H54 (cell line): ENCODE measurements around the gene CISD3.

Experiments
- DNase-seq: peaks from one replicate; pipeline ENCODE4 v3.0.0; 2011; ENCODE audit warnings: low spot score, mixed read lengths; ENCODE audit not compliant: insufficient read length
- FAIRE-seq: peaks from 3 replicates; lab custom pipeline; 2011; peaks lifted over from hg19 to GRCh38; lab: Jason Lieb, UNC
- POLR2A ChIP-seq: IDR thresholded peaks from 2 replicates; pipeline ENCODE4 v1.6.1; 2011; ENCODE audit warnings: low read depth, mild to moderate bottlenecking, low read length

Gene CISD3

DNA sequence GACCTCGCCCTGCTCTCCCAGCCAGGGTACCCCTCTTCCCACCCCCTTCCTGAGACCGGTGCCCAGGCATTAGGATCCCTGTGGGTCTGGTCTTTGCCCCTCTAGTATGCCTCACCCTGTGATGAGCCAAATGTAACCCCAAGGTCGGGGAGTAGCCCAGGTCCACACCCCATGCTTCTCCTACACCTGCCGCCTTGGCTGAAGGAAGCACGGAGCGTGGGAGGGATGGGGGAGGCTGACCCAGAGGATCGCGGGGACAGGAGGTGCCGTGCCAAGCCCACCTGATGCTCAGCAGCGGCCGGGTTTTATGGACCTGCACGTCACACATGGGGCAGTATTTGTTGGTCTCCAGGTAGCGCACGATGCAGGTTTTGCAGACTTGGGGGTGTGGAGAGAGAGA lies 9.2 kb downstream of the CISD3 start:
- FAIRE-seq = no peak
- no peak for TF ChIP-seq POLR2A
- no peak for DNase-seq

DNA sequence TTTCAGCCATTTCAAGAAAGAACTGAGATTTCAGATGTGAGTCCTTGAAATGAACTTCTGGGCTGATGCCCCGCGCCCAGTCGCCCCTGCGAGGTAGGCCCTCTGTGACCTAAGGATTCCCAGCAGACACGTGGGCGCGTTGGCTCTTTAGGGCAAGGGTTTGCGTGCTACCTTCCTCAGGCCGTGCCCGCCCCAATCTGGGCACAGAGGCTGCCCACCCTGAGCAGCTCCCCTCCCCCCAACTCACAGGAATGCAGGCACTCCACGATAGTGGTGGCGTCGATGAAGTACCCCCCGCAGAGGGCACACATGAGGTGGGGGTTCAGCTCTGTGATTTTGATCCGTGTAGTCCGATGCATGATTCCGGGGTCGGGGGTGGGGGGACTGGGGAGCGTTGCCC lies 9.9 kb downstream of the CISD3 start:
- no peak for FAIRE-seq
- TF ChIP-seq POLR2A = no peak
- no peak for DNase-seq

DNA sequence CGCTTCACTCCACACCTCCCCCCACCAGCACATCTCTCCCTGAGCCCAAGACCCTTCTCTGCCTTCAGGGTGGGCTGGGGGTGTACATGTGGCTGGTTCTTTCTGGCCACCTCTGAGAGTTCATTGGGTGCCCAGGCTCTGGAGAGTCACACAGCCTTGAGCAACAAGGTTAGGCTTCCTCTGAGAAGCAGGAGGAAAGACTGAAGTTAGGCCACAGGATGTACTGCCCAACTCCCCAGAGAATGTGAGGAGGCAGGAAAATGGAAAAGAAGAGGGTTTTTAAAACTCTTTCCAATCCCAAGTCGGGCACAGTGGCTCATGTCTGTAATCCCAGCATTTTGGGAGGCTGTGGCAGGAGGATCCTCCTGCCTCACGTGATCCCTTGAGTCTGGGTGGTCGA lies 10.7 kb downstream of the CISD3 start:
- no peak for TF ChIP-seq POLR2A
- FAIRE-seq (no peak), DNase-seq (no peak)

DNA sequence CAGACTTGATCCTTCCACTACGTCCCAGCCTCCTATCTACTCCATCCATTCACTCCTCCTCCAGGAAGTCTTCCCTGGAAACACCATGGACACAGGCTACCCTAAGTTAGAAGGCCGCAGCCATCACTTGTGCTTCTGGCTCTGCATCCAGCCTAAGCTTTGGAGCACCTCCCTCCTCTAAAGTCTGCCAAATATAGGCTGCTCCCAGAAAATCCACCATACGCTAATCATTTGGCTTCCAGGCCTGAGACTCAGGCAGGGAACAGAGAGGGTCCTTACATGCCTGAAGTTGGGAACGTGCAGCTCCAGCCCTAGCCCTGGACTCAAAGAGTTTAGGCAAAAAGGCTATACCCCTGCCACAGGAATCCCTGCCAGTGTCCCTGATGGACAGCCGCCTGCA lies 11.3 kb downstream of the CISD3 start:
- no peak for TF ChIP-seq POLR2A
- FAIRE-seq (no peak), DNase-seq (no peak)

DNA sequence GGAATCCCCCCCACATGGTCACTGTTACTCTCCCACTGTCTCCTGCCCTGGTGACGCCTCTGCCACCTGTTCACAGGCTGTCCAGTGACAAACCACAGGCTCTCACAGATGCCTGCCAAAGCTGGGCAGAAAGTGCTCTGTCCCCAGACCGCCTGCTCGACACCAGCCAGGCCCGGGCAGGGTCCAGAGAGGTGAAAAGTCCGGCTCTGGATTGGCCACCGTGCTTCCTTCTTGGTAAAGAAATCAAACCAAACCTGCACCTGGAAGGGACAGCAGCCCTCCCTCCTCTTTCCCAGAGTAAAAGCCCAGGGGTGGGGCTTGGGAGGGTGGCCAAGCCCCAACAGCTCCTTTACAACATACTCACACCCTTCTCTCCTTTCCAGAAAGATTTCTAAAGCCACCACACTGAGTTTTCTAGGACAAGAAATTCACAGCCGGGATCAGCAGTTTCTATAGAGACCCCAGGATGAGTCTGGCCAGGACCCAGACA lies 11.8 kb downstream of the CISD3 start:
- FAIRE-seq = no peak
- DNase-seq = no peak
- no peak for TF ChIP-seq POLR2A

DNA sequence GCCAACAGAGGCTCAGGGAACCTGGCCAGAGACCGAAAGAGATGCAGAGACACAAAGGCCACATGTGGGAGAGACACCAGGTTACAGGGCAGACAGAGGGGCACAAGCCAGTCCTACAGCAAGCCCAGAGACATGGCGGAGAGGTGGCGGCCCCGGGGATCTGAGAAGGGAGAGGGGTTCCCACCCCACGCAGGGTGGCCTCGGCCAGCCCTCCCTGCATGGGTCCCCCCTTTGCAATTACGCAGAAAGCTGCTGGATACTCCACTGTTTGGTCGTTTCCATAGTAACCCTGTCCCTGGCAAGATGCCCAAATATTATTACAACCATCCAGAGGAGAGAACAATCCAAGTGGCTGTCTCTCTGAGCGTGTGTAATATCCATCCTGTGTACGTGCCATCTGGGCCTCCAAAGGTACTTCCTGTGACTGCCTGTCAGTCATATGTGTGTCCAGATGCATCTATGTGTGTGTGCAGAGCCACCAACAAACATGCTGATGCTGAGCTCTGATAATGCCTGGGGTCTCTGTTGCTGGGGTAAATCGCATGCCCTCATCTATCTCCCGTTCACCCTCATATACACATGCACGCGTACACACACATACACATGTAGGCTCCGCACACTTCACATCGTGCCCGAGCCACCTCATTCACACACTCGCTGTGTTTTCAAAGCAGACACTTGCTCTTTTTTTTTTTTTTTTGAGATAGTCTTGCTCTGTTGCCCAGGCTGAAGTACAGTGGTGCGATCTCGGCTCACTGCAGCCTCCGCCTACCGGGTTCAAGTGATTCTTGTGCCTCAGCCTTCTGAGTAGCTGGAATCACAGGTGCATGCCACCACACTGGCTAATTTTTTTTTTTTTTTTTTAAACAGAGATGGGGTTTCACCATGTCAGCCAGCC lies 12.5 kb downstream of the CISD3 start:
- DNase-seq = no peak

DNA sequence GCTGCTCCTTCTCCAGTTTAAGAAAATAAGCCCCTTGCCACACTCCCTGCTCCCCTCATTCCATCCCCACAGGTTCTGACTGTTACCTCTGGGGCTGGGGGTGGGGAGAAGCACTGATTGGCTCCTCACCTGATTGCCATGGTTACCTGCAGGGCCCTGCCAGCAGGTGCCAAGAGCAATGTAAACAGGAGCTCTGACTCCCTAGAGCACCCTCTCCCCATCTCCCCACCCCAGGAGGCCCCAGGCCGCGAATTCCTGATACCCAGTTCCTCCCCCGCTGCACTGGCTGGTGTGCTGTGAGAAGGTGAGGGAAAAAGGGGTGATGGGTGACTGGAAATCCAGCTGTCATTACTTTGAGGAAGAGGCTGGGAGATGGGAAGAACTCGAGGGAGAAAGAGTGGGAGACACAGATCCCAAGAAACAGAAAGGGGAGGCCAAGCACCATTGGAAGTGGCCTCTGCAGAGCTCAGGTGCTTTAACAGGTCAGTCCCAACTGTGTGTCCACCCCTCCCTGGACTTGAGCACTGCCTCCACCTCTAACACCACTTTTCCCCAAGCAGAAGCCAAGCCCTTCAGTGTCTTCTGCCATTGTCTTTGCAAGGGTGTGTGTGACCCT lies 13.5 kb downstream of the CISD3 start:
- no peak for TF ChIP-seq POLR2A
- FAIRE-seq (no peak), DNase-seq (no peak)

More for the DNA sequence above, 12.5 kb downstream of the CISD3 start:
- TF ChIP-seq POLR2A = no peak
- FAIRE-seq = no peak

DNA sequence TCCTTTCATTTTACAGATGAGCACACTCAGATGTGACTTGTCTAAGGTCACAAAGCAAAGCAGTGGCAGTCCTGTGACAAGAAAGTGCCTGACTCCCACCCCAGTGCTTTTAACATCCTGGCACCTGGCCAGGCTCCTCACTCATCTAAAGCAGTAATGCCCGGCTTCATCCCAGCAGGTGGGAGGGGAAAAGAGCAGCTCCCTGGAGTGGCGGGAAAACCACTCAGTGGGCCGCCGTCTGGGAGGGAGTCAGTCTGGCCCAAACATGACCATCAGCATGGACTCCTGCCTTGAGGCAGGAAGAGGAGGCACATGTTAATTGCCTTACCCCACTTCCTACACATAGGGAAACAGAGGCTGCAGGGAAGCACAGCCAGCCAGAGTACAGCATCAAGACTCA lies 15.4 kb downstream of the CISD3 start:
- no peak for TF ChIP-seq POLR2A
- DNase-seq (no peak), FAIRE-seq (no peak)

DNA sequence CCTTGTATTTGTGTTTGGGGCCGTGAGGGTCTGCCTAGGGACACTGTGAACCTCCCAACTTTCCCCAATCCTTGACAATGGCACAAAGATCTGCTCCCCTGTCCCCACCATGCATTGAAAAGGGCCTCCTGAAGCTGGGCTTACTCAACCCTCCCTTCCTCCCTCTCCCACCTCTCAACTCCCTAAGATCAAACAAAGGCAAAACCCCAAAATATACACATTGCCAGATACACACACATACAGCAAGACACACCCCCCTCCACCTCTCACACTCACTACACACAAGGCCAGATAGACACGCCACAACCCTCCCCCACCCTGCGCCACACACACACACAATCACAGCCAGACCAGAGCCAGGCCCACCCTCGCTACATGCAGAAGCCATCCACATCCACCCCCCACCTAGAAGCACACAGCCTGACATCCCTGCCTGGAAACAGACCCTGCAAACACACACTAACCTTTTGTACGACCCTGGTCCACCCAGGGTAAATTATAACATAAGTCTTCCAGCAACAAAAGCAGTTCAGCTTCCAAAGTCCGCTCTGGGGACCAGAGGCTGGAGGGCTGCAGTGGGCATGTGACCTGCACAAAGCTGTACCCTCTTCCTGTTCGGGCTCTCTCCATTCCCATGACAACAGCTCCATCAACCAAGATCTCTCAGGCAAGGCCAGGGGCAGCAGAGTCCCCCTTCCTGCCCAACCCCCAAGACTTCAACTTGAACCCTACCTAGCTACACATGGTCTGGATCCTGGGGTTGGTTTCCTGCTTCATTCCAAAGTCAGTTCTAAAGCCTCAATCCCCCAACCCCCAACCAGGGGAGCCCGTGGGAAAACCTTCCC lies 16.1 kb downstream of the CISD3 start:
- DNase-seq (no peak), FAIRE-seq (no peak)
- no peak for TF ChIP-seq POLR2A

DNA sequence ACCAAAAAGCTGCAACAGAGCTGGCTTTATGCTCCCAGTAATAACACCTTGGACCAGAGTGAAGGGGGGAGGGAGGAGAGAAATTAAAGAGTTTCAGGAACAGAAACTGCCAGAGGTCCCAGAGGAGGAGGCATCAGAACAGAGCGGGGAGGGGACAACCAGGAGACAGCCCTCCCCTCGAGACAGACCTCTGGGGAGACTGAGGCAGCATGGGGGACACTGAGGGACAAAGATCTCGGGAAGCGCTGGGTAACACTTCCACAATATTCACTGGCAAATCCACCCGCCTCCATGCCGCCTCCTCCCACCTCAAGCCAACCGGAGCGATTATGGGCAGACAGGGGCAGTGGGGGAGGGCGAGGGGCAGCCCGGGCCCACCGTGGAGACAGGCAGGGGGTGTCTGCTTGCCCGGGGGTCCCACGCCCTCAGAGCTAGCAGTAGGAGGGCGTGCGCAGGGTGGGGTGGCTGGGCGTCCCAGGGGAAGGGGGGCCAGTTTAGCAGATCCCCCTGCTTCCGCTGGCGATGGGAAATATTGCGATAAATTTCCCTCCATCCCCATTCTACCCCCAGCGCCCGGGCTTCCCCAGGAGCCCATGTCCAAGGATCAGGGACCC lies 16.8 kb downstream of the CISD3 start:
- FAIRE-seq = no peak
- no peak for DNase-seq
- TF ChIP-seq POLR2A = no peak

DNA sequence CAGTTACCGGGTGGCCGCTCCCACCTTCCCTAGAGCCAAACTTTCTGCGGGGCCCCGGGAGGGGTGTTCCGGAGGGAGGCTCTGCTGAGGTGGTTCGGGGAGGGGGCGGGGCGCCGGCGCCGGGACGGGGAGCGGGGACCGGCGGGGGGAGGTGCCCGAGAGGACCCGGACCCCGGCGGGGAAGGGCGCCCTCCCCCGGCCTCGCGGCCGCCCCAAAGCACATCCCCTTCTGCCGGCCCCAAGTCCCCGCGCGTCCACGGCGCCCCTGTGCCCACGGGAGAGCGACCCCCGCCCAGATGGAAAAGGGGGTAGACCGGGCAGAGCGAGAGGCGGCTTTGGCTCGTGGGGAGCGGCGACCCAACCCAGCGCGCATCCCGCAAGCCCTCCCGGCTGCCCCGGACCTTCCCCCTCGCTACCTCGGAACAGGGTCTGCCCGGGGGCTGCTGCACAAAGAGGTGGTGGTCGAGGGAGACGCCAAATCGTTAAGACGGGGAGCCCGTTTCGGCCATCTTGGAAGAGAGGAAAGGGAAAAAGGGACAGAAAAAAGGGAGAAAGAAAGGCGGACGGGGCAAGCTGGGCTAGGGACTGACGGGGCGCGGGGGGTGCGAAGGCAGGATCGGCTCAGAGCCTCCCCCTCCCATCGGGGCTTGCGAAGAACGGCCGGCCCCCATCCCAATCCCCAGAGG lies 17.5 kb downstream of the CISD3 start:
- no peak for TF ChIP-seq POLR2A
- FAIRE-seq (no peak), DNase-seq (no peak)

DNA sequence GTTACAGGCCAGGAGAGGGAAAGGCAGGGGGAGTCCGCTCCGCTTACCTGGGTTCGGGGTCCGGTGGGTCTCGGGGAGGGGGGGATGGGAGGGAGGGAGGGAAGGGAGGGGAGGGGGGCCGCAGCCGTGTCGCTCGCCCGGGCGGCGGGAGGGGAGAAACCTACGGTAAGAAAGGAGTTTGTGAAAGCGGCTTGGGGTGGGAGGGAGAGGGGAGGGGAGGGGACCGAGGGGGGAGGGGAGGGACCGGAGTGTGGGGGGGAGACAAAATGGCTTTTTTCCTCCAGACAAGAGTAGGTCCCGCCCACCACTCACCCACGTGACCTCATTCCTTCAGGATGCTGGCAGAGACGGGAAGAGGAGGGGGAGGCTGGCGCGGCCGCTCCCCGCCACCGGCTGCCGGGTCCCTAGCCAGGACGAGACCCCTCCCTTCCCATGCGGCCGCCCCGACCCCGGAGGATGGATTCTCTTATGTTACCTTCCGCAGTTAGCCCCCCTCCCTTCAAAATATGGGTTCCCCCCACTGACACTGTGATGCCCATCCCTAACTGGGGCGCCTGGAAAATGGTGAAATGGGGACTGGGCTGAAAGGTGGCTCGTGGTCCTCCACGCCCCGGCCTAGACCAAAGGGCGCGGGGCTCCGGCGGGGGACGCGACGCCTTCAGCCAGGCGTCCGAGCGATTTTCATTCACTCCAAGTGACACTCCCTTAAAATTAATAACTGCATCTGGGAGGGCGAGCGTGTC lies 18.2 kb downstream of the CISD3 start, which contains the start of gene PCGF2:
Gene PCGF2 (minus strand): TSS at position 188 of the 743 bp plus-strand sequence. CDS start 7,934 bp downstream, outside the sequence.
- TF ChIP-seq POLR2A = peak; percentile 81
- DNase-seq (peak; percentile 71), FAIRE-seq (no peak)
